ENCODE measurements around the gene HRAS.

- TF ChIP-seq, protein P1, sequence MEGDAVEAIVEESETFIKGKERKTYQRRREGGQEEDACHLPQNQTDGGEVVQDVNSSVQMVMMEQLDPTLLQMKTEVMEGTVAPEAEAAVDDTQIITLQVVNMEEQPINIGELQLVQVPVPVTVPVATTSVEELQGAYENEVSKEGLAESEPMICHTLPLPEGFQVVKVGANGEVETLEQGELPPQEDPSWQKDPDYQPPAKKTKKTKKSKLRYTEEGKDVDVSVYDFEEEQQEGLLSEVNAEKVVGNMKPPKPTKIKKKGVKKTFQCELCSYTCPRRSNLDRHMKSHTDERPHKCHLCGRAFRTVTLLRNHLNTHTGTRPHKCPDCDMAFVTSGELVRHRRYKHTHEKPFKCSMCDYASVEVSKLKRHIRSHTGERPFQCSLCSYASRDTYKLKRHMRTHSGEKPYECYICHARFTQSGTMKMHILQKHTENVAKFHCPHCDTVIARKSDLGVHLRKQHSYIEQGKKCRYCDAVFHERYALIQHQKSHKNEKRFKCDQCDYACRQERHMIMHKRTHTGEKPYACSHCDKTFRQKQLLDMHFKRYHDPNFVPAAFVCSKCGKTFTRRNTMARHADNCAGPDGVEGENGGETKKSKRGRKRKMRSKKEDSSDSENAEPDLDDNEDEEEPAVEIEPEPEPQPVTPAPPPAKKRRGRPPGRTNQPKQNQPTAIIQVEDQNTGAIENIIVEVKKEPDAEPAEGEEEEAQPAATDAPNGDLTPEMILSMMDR (IDR thresholded peaks at IDR 0.05) = no peak
- TF ChIP-seq POLR2AphosphoS5 (IDR thresholded peaks at IDR 0.05) (no peak), POLR2A (IDR thresholded peaks at IDR 0.05) (no peak), EP300 (IDR thresholded peaks at IDR 0.05) (no peak)
Observed at GRCh38 chr11:514606-515005, 20.8 kb downstream of the HRAS start.

Measured in gastroesophageal sphincter (tissue), 3 donors.